ENCODE data around the gene KNDC1.
"Not testable (repeated sequence)": the region's sequence is repeated elsewhere in the genome, so short reads cannot be mapped to it uniquely, and the experiment has no call there.

KNDC1 gene, protein sequence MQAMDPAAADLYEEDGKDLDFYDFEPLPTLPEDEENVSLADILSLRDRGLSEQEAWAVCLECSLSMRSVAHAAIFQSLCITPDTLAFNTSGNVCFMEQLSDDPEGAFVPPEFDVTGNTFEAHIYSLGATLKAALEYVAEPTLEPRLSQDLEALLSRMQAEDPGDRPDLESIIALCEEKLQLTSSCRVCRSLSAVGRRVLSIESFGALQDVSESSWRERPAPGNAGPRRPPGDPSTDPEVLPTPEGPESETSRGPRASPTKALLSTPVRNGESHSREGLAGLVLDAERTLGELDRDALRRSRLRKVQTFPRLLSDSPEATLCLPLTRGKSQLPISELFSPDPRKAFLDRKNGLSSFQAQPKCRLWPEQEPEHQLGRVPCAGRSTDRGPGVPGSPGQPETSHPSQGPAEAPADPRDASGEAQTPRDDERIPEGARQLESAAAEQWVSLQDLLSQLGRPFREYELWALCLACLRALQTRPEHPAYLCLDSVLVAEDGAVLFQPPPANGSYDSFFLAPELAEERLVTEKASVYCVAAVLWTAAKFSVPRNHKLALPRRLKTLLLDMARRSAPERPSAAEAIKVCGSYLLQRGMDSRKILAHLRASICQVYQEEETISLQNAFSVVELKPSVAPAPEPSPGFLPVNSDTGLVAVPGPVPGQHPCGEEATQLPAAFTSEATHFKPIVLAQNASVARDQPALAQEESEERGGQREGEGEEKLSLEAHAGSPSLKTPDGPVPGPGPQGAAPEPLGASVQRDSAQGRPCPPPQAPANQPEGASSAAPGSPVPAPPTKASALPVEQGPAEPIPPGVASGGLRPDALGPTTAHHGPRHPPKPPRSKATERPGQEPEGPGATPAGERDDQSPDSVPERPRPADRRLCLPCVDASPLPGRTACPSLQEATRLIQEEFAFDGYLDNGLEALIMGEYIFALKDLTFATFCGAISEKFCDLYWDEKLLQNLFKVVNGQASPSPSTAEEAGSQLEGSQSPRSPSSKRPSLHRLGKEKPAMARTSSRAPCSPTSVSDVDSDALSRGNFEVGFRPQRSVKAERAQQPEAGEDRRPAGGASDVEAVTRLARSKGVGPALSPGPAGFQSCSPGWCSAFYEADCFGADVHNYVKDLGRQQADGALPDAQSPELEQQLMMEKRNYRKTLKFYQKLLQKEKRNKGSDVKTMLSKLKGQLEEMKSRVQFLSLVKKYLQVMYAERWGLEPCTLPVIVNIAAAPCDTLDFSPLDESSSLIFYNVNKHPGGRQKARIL (N-terminal part only)

DNA sequence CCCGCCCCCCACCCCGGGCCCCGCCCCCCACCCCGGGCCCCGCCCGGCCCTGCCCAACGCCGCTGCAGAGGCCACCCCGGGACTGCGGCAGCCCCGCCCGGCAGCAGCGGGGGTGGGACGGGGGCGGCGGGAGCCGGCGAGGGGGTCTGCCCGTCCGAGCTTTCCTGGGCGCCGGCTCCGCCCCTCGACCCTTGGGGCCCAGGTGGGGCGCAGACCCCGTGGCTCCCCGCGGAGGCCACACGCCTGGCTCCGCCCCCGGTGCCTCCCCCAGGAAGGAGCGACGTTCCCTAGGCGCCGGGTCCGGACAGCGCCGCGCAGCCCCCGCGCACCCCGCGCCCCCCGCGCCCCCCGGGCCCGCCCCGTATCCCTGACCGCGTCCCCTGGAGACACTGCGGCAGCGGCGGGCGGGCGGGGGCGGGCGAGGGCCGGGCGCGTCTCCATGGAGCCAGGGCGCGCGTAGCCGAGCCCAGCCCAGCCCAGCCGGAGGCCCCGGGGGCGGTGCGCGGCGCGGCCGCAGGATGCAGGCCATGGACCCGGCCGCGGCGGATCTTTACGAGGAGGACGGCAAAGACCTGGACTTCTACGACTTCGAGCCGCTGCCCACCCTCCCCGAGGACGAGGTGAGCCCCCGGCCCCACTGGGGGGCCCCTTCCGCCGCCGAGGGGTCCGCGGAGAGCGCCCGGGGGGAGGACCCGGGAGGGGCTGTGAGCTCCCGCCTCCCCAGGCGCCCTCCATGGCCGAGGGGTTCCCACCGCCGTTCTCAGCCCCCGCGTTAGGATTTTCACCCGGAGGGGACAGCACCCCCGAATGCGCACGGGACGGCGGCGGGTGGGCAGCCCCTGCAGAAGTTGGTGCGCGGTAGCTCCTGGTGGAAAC, at the start of gene KNDC1:
KNDC1 (plus strand) TSS at position 270 of the 876 bp plus-strand sequence; CDS start at position 519, 249 bp downstream.
- no peak for DNase-seq

DNA sequence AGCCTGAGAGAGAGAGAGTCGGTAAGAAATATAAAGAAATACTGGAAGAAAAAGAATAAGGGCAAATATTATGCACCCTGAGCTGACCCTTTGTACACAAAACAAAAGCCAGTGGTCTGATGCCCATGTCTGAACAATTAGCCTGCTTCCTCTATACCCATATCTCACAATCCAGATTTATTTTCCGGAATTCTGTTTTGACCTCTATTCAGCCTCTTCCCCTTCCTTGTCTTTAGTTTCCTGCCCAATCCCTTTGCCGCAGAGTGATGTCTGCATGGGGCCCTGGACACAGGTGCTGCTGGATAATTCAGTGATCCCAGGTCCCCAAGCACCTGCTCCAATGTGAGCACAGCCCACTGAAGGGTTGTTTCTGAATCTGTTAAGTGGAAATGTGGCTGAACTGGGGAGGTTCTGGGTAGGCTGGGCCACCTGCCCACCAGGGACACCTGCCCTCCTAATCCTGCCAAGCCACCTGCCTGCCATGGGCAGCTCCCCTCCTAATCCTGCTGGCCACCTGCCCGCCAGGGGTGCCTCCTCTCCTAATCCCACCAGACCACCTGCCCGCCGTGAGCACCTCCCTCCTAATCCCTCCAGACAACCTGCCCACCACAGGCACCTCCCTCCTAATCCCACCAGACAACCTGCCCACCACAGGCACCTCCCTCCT, 49.3 kb upstream of the KNDC1 start:
- no peak for DNase-seq

DNA sequence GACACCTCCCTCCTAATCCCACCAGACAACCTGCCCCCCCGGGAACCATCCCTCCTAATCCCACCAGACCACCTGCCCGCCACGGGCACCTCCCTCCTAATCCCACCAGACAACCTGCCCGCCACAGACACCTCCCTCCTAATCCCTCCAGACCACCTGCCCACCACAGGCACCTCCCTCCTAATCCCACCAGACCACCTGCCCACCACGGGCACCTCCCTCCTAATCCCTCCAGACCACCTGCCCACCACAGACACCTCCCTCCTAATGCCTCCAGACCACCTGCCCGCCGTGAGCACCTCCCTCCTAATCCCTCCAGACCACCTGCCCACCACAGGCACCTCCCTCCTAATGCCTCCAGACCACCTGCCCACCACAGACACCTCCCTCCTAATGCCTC, 48.4 kb upstream of the KNDC1 start:
- DNase-seq = not testable (repeated sequence)

DNA sequence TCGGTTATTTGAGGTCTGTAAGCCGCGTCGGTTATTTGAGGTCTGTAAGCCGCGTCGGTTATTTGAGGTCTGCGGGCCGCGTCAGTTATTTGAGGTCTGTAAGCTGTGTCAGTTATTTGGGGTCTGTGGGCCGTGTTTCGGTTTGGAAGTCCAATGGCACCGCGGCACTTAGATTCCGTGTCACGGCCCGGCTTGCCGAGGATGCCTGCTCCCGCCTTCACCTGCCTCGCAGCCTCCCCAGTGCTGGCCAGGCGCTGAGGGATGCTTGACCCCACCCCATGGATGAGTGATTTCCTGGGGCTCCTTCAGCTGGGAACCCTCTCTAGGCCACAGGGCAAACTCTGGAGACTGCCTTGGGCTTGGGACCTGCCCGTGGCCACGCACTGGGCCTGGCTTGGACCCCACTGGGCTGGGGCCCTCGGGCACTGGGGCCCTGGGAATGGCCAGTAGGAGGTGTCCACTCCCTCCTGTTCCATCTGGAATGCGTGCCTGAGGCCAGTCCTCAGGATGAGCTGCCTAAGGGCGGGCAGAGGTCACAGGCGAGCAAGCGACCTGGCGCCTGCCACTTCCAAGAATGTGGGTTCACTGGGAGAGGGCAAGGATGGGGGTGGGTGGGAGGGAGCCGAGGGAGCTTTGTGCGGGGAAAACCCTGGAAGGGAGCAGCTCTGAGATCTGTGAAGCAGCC, 46.7 kb upstream of the KNDC1 start:
- no peak for DNase-seq

DNA sequence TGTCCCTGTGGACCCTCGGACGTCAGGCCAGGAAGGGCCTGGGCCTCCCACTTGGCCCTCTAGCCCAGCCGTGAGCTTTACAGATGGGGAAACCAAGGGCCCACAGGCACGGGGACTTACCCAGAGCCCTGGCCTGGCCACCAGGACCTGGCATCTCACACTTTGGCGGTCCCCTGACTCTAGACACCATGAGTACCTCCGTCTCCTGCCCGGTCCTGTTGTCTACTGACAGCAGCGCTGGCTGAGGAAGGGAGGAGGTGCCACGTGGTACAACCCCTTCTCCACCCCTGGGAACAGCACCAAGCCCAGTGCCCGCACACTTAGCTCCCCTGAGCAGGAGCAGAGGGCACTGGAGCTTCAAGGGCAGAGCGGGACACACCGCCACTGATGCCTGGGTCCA, 46.2 kb upstream of the KNDC1 start:
- no peak for DNase-seq

DNA sequence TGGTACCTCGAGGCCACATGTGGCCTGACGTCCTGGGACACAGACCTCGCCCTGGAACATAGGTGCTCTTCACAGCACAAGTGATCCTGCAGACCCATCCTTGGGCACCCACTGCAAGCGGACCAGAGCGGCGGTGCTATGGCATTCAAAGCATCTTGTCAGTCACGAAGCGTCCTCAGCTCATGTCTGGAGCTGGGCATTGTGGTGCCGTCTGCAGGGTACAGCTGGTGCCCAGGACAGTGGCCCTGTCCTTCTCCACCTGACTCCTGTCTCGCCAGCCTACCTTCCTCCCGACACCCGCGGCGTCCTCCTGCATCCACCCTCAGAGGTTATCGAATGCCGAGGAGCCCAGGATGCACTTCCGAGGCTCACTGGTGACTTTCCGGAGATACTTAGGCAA, 45.8 kb upstream of the KNDC1 start:
- DNase-seq = no peak

DNA sequence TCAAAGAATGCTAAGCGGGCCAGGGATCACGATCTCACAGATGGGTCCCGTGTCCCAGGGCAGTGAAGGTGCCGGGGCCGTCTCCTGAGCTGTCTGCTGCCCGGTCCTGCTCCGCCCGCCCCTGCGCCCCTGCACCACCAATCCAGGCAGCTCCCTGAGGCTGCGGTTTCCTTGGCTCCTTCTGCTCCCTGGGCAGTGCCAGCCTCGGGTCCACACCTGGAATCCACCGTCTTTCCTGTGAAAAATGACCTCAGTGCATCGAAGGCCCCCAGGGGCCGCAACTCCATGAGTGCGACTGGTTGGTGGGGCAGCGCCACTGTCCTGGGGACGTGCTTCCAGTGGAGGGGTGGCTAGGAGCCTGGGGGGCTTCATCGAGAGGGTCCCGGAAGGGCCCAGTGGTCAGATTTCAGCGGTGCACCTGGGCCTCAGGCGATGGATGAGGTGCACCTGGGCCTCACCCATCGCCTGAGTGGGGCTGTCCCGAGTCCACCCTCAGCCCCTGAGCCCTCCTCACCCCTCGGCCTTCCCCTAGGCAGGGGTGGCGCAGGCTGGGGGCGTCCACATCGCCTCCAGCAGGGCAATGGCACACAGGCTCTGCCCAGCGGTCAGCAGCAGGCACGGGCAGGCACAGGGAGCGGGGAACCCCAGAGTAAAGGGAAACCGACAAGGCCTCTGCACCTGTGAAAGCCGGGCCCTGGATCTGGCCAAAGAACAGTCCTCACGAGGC, 45.1 kb upstream of the KNDC1 start:
- DNase-seq = no peak

DNA sequence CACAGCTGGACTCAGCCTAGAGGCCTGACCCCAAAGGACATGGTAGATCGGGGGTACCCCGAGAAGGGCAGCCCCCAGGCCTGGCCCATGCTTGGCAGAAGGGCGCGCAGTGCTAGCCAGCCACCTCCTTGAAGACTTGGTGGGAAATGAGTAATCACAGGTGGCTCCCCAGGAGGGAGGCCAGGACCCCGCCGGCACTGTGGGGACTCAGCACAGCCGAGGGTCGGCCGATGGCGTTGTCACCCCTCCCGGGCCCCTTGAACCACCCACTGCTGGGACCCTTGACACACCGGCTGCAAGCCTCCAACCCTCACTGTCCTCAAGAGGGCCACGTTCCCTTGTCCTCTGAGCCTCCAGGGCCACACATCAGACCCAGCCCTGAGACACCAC, 44.6 kb upstream of the KNDC1 start:
- no peak for DNase-seq

DNA sequence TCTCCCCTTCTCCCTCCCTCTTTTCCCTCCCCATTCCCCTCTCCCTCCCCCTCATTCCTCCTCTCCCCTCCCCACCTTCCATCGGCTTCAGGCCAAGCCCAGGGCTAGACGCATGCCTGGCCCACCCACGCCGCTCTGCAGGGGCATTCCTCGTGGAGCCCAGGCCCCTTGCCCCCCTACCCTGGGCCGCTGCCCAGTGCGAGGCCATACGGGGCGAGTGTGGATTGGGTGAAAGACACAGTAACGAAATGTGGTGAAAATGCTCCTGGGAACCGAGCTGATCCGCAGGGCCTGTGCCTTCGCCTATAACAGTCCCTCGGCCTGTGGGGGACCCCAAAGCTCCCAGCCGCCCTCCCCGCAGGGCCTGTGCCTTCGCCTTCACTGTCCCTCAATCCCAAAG, 44.0 kb upstream of the KNDC1 start:
- DNase-seq = no peak

DNA sequence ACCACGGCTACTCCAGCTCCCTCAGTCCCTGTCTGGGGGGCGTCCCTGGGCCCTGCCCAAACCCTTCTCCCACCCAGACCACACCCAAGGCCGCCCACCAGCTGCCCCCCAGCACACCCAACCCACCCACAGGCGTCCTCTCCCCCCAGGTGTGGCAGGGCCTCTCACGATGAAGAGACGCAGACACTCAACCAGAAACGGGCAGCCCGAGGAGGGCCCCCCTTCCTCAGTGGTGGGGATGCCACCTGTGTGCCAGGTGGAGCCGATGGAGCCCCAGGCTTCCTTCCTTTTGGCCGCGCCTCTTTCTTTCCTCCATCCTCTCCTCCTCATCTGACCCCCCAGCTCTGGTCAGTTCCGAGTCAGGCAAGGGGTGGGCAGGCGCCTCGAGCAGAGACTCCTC, 43.6 kb upstream of the KNDC1 start:
- no peak for DNase-seq

DNA sequence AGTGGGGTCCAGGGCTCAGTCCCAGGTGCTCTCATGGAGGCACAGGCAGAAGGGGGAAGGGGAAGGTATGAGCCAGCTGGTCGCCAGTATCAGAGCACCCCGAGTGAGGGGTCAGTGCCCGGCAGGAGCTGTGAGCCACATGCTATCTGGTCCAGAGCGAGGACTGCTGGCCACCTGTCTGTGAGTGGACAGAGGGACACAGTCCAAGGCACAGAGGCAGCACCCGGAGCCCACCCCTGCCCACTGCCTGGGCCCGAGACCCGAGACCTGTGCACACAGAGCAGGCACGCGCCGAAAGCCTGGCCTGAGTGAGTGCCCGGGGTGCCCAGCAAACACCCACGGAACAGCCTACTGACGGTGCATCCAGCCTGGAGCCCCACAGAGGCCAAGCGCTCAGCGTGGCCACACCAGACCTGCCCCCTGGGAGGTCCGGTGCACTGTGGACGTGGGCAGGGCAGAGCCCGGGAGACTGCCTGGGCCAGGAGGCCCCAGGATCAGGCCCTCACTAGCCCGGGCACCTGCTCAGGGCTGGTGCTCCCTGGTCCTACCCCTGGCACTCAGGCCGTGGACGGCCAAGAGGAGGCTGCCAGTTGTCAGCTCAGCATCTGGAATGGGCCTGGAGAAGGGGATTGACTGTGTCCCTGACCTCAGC, 42.9 kb upstream of the KNDC1 start:
- no peak for DNase-seq

DNA sequence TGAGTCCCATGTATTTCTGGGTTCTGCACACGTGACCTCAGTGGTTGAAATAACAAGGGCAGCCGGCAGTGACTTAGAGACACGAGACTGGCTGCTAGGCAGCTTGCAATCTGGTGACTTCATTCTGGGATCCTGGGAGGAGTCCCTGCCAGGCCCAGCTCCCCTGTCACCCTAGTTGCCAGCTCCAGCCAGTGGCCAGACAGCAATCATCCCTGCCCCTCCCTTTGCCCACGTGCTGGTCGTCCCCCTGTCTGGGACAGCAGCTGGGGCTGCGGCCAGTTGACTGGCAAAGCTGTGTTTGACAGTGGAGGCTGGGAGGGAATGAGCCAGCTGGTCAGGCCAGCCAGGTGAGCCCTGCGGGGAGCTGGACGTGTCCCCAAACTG, 42.3 kb upstream of the KNDC1 start:
- DNase-seq = no peak

DNA sequence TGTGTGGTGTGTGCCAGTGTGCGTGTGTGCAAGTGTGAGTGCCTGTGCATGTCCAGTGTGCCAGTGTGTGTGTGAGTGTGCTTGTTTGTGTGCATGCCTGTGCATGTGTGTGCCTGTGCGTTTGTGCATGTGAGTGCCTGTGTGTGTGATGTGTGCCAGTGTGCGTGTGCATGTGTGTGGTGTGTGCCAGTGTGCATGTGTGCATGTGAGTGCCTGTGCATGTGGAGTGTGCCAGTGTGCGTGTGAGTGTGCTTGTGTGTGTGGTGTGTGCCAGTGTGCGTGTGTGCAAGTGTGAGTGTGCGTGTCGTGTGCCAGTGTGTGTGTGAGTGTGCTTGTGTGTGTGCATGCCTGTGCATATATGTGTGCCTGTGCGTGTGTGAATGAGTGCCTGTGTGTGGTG, 38.5 kb upstream of the KNDC1 start:
- DNase-seq = no peak

DNA sequence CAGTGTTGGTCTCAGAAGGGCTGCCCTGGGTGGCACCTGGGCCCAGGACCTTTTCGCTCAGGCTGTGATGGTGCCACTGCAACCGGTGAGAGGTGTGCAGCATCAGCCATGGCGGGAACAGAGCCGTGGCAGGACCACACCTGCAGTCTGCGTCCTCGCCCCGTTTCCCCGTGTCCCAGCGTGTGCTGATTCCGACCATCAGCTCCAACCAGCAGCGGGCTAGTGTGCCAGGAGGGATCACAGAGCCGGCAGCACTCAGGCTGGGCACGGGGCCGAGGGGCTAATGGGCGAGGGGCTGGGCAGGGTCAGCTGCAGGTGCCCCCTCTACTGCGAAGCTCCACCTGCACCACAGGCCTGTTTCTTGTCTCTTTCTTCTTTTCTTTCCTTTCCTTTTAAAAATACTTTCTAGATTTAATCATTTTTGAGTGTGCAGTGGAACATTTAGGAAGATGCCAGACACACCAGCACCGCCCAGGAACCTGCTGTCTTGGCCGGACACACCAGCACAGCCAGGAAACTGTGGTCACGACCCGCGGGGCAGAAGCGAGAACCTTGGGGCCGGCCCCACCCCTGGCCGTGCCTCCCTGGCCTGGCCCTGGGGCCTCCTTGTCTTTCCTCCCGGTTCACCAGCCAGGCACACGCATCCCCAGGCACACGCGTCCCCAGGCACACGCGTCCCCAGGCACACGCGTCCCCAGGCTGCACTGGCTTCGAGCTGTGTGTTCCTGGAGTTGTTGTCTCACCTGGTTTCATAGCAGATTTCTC, 37.7 kb upstream of the KNDC1 start:
- DNase-seq = no peak

DNA sequence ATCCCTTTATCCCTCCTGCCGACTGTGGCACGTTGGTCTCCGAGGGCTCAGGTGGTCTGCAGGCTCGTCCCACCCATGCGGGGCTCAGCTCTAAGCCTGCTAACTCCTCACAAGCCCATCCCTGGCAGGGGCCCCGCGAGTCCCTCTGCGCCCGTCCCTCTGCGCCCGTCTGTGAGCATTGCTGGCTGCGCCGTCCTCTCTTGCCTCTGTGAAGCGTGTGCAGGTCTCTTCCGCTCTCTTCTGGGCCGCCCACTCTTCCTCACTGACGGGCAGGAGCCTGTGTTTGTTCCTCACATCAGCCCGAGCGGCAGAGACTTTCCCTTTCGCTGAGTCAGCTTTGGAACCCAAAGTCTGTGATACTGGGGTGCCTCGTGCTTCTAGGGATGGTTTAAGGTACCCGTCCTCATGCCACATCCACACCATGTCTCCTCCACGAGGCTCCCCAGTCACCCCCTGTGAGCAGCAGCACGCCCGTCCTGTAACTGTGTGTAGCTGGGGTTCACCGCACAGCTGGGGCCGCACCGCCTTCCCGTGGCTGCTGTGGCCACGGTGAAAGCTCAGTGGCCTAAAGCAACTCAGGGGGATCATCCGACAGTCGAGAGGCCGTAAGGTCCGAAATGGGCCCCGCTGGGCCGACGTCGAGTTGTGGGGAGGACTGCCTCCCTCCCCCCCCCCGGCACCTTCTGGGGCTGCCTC, 36.8 kb upstream of the KNDC1 start:
- DNase-seq = no peak

DNA sequence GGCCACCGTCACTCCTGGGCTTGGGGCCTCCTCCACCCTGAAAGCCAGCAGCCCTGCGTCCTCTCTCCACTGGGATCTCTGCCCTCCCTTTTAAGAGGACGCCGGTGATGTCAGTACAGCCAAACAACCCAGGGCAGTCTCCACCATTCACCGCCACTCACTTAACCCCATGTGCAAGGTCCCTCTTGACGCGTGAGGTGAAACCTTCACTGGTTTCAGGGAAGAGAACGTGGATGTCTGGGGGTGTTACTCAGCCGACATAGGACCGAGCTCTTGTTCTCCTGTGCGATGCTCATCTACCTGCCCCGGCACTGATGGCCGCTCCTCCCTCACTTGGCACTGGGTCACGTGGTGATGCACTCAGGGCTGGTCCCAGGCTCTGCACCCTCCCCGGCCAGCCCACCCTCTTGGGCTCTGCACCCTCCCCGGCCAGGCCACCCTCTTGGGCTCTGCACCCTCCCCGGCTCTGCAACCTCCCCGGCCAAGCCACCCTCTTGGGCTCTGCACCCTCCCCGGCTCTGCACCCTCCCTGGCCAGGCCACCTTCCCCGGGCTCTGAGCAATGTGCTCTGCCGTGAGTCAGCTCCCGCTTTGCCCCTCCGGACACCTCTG, 36.2 kb upstream of the KNDC1 start:
- DNase-seq = no peak

DNA sequence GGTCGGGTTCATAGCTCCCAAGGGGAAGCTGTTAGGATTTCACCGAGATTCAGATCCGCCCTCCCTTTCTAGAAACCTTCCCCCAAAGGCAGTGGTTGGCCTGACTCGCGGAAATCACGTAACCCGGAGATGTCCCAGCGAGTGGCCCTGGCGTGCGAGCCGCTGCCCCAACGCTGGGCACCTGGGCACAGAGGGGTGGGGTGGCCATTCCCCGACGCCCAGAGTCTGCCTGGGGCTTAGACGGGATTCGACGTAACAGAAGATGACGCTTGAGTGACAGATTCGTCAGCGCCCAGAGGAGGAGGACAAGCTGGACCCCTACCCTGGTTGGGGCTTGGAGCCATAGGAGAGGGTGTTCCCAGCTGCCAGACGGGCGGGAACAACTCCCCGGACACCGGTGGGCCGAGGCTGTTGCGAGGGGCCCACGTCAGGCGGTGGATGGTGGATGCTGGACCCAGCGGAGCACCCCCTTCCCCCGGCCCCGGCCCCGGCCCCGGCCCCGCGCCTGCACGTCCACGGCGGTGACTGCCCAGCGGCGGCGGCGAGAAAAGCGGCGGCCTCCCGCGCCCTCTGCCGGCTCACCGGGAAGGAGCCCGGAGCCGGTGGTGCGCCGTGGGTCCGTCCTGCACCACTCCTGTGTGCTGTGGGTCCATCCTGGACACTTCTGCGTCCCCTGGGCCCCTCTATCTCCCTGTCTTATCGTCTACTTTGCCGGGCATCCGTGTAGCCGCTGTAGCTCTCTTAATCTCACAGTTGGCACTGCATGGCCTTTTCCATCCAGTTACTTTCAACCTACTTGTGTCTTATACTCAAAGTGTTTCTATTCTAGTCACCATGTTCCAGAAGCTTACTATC, 35.4 kb upstream of the KNDC1 start:
- DNase-seq = peak; percentile 21

Data from NCI-H82 (cell line).